Inflammatory macrophage (primary cell): ENCODE data around the gene MRPS18A.
A peak's percentile ranks its signal among the peaks of the same experiment; 100 is the strongest.
"Not testable (repeated sequence)": the region's sequence is repeated elsewhere in the genome, so short reads cannot be mapped to it uniquely, and the experiment has no call there.

Source experiments
- DNase-seq, 2 donors: peaks; one replicate each; pipeline ENCODE4 v3.0.0-alpha.2; 2020 to 2022

The MRPS18A gene

DNA sequence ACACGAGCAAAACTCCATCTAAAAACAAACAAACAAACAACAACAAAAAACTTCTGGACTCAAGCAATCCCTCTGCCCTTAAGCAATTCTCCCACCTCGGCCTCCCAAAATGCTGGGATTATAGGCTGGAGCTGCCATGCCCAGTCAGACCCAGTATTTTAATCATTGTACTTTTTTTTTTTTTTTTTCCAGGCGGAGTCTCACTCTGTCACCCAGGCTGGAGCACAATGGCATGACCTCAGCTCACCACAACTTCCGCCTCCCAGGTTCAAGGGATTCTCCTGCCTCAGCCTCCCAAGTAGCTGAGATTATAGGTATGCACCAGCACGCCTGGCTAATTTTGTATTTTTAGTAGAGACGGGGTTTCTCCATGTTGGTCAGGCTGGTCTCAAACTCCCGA lies 54.6 kb downstream of the MRPS18A start:
- DNase-seq = not testable (repeated sequence)

DNA sequence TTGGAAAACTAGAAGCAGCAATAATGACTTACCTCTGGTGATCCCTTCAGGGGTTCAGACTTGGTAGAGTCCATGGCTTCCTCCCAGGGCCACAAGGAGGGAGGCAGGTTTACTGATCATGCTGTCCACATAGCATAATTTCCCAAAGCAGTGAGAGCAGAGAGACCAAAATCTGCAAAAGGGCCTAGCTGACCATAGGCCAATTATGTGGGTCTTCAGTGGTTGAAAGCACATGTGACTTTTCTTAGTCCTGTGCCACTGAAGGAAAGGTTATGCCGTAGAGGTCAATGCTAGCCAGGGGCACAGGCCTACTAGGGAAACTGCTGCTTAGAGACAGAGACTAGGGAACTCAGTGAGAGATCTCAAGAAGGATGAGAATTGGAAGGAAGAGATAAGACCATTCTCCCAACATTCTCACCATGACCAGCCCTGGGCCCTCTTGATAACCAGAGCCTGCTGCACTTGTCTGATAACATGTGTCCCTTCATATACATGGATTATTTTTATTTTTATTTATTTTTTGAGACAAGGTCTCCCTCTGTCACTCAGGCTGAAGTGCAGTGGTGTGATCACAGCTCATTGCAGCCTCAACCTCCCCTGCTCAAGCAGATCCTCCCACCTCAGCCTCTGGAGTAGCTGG lies 56.5 kb downstream of the MRPS18A start:
- DNase-seq = no peak

DNA sequence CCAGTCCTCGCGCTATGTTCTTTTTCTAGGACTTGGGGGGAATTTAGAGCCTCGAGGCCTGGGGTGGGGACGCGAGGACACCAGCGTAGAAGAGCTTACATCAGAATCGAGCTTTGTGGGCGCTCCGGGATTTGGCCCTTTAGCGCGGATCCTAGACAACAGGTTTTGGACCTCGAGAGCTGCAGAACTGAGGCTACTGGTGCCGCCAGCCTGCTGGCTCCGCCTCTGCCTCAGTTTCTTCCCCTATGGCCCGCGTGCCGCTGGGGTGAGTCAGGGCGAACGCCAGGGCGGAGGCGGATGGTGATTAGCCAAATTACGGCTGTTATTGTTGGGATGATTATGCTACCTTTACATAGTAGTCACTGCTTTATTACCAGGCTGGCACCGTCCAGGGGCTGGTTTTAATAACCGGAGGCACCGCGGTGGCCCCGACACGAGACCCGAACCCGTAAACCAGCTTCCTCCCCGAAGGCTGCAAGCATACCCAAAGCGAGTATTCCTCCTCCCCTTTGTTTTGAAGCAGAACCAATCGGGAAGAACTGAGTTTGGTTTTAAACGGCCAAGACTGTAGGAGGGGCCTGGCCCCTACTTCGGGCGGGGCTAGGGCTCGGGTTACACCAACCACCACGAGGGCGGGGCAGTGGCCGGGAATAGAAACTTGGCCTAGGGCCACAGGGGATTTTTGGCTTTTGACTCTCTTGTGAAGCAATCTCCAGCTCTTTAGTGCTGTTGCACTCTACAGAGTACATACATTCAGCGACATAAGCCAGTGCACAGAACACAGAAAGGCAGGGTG lies 57.9 kb downstream of the MRPS18A start:
- peak; percentile 98 to 99 for DNase-seq

DNA sequence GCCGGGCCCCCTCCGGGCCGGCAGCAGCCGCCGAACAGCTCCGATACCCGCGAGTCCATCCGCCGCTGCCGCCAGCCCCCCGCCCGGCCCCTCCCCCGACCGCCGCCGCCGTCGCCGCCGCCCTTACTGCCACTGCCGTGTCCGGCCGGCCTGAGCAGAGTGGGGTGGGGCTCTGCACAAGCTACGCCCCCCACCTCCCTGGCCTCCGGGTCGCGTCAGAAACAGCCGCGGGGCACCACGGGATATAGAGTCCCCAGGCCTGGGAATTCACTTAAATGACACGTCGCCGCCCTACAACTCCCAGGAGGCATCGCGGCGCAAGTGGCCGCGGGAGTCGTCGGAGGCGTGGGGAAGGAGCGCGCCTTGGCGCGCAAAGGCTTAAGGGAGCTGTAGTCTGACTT lies 58.5 kb downstream of the MRPS18A start, which contains the start of gene GTPBP2:
Gene GTPBP2, minus strand, starts transcription at position 161 of the 401 bp plus-strand sequence. Its CDS starts 102 bp downstream, at position 59.
- peak; percentile 99 for DNase-seq

DNA sequence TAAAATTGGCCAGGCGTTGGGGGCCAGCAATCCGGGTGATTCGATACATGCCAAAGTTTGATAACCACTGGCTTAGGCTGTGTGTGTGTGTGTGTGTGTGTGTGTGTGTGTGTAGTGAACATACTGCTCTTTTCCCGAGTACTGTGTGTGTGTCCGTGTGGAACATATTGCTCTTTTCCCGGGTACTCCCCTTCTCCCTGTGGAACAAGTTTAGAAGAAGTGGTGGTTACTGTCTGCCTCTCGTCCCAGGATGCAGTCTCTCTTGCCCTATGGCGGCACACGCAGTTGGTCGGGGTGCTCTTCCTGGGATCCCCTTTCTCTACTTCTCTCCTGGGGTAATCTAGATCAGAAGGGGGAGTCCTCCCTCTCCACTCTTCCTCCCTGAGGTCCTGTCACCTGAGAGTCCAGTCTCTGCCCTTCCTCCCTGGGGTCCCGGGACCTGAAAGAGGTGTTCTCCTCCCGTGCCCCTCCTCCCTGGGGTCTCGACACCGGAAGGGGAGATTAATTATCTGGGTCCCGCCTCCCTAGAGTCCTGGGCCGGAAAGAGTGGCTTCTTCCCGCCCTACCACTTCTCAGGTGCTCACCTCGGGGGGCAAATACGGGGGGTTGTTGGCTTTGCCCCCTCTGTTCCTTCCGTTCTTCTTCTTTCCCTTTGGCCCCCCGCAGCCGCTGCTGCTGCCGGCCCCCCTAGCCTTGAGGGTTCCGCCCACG lies 59.0 kb downstream of the MRPS18A start:
- DNase-seq = peak; percentile 27 to 31

DNA sequence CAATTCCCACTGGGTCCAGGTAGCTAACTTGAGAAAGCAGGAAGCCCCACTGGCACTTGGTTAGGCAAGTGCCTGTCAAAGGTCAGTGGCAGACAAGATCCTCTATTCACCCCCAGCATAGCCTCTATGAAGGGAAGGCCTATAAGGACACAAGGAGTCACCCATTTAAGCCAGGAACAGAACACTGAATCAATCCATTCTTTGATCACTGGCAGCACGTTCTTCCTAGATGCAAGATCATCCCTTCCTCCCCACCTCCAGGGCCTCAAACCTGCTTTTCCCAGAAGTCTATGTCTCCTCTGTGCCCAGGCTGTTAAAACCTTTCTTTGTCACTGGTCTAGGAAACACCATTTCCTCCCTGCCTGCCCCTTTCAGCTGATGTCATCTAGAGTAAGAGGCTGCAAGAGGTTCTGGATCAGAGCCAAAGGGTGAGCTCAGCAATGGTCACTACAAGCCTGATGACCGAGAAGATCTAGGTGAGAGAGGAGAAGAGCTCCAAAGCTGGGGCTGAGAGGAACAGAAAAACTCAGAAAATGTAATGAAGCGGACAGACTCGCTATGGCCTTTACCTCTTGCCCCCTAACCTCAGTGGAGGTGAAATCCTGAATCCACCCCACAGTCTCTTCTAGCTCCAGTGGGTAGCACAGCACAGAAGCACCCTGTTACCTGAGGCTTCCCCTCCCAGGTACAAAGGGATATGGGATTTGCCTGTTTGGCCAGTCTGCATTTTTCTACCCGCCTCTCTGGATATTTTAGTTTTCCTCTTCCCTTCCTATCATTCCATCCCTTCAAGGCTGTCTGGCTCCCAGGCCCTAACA lies 60.4 kb downstream of the MRPS18A start:
- DNase-seq = peak; percentile 96 to 97

DNA sequence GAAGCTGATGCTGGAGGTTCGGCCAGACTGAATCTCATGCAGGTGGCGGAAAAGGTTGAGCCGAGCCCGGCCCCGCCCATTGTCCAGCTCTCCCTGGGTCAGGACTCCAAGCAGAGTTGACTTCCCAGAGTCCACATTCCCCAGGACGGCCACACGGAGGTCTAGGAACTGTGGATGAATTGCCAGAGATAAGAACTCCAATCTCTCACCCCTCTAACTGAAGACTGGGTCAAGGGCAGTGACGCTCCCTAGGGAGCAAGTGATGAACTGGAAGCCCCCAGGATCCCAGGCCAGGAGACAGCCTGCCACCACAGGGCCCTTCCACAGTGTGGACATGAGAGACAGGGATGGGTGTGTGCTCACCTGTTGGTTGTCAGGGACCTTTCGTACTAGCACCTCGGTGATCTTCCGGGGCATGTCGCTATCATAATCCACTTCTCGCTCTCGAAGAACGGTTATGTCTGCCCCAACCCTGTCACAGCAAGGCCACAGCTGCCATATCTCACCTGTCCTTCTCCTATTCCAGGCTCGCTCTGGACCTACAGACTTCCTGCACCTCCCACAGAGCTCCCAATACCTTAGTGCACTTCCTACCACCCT lies 62.1 kb downstream of the MRPS18A start:
- DNase-seq = no peak

DNA sequence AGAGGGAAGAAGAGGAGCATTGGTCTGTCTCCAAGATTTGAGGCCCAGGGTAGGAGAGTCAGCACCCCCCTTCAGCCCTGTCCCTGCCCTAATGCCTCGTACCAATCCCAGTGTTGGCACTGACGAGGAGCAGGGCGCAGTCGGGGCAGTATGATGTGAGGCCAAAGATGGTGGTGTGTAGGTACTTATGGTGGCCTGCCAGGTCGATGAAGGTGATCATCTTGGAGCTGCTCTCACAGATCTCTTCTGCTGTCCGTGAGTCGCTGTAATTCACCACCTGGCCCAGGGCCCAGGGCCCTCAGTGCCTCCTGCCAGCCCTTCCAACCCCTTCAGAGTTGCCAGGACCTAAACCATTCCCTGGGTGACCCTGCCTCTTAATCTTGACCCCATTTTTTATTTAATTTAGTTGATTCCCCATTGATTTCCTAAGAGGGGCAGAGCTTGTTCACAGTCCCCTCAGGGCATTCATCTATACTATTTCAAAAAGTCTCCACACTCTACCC lies 62.8 kb downstream of the MRPS18A start:
- no peak for DNase-seq

DNA sequence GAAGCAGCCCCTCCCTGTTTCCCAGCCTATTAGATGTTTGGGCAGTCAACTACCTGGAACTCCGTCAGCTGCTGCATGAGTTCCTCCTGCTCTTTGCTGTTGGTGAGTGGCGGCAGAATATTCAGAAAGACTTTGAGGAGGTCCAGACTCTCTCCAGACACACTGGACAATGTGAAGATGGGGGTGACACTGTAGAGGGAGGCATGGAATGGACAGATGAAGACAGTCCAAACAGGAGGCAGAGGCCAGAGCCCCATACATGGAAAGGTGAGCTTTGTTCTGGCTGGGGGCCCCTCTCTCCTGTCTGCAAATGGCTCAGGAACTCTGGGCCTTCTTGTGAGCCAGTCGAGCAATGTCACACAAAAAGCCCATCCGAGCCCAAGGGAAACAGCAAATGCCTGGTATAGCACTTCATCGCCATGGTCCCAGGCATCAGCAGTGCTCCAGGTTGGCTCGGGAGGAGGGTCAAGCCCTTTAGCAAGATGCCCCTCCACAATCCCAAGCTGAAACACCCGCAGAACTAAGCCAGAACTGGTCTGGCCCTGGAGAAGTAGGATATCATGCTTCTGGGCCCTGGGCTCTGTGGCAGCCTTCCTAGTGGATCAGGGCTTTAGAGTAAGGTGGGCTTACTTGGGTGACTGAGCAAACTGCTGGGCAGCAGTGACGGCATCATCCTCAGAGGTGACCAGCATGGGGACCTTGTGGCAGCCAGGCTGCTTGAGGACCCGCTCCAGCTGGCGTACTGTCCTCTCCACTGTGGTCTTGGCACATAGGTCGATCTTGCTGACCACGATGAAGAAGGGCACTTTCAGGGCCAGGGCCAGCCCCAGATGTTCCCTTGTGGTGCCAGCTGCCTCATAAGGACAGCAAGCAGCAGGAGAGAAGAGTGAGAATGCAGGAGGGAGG lies 63.5 kb downstream of the MRPS18A start:
- DNase-seq = no peak

DNA sequence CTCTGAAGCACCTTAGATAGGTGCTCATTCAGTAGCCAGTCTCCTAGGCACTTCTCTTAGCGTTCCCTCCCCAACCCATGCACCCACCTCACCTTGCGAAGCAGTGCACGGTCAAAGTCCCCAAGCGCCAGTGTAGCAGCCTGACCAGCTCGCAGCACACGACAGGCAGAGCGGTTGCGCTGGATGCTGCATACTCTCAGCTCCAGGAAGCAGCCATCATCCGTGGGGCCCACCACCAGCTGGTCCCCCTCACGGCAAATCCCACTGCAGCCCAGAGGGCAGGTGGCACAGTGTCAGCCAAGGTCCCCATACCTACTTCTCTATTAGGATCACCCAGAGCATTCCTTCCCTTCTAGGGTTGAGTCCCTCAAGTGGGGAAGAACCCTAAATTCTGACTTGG lies 65.0 kb downstream of the MRPS18A start:
- no peak for DNase-seq

DNA sequence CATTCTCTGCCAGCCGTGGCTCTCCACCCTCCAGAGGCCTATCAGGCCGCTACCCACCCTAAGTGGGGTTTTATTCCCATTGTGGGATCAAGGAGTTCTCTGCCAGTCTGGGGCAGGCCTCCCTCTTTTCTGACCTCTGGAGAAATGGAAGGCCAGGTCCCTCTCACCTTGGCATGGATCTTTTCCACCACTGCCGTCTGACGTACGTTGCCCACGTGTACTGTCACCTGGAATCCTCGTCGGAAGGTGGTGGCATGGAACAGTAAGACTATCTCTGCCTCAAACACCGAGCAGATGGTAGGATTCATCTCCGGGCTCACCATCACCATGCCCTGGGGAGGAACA lies 65.8 kb downstream of the MRPS18A start:
- DNase-seq = no peak
